ENCODE data around the gene DUS1L. TPM values are rescaled to one million over a fixed set of nuclear protein-coding genes. Genes with fewer than 3 reads are reported as not detected.

DUS1L gene
- total RNA-seq, 4 donors from 2014 or later: 73.6 to 207 (median 122) TPM

- Histone ChIP-seq H3K27ac (no peak overlapping the region), H3K4me3 (no peak overlapping the region), H3K27me3 (no peaks in the 10 kb centered on the region), H3K36me3 (no peaks in the 10 kb centered on the region), H3K4me1 (peaks cover 0 to 19% (median 10%) of the 10 kb centered on the region in 4 donors), H3K9me3 (no peaks in the 10 kb centered on the region)
- TF ChIP-seq CTCF (IDR thresholded peaks at IDR 0.05) (no peak), POLR2A (IDR thresholded peaks at IDR 0.05) (no peak)
- no peak for DNase-seq
Measured at GRCh38 chr17:82029391-82029790, 36.2 kb downstream of the DUS1L start.

- Histone ChIP-seq H3K4me3 (no peak overlapping the region), H3K36me3 (no peaks in the 10 kb centered on the region), H3K4me1 (peaks cover 2 to 20% (median 13%) of the 10 kb centered on the region in 4 donors), H3K9me3 (no peaks in the 10 kb centered on the region), H3K27me3 (no peaks in the 10 kb centered on the region), H3K27ac (no peak overlapping the region)
- no peak for DNase-seq
- TF ChIP-seq POLR2A (IDR thresholded peaks at IDR 0.05): no peak
- no peak for TF ChIP-seq CTCF (IDR thresholded peaks at IDR 0.05)
Measured at GRCh38 chr17:82028966-82029365, 36.6 kb downstream of the DUS1L start.

DNA sequence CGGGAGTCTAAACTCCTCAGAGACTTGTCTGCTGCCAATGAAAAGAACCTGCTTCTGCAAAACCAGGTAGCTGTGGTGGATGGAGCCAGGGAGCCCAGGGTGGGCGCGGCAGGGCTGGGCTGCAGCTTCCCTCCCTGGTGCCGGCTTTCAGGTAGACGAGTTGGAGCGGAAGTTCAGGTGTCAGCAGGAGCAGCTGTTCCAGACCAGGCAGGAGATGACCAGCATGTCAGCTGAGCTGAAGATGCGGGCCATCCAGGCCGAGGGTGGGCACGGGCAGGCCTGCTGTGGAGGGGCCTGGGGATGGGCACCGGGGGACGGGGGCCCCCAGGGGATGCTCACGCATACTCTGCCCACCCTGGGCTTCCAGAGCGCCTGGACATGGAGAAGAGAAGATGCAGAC lies 37.4 kb downstream of the DUS1L start:
- Histone ChIP-seq H3K27ac (no peak overlapping the region), H3K36me3 (no peaks in the 10 kb centered on the region), H3K4me3 (no peak overlapping the region), H3K4me1 (peaks cover 3 to 26% (median 15%) of the 10 kb centered on the region in 4 donors), H3K9me3 (no peaks in the 10 kb centered on the region), H3K27me3 (no peaks in the 10 kb centered on the region)
- no peak for DNase-seq
- TF ChIP-seq POLR2A (IDR thresholded peaks at IDR 0.05): no peak
- no peak for TF ChIP-seq CTCF (IDR thresholded peaks at IDR 0.05)

GRCh38 chr17:82025401-82026107 lies 40.0 kb downstream of the DUS1L start:
- Histone ChIP-seq H3K27ac (no peak overlapping the region), H3K9me3 (no peaks in the 10 kb centered on the region), H3K4me1 (peaks cover 3 to 31% (median 25%) of the 10 kb centered on the region in 4 donors), H3K36me3 (no peaks in the 10 kb centered on the region), H3K4me3 (no peak overlapping the region), H3K27me3 (no peaks in the 10 kb centered on the region)
- DNase-seq: no peak
- TF ChIP-seq POLR2A (IDR thresholded peaks at IDR 0.05): no peak
- no peak for TF ChIP-seq CTCF (IDR thresholded peaks at IDR 0.05)

DNA sequence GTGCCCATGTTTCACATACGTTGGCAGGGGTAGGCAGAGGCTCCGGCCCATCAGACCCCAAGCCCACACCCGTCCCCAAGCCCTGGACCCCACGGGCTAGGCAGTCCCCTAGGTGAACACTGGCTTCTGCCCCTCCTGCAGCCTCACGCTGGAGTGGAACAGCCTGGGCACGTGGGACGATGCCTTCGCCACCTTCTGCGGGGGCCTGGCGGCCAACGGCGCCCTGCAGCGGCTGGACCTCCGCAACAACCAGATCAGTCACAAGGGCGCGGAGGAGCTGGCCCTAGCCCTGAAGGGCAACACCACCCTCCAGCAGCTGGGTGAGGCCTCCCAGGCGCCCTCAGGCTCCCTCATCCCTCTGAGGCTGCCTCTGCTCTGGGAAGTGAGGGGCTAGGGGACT lies 40.7 kb downstream of the DUS1L start:
- Histone ChIP-seq H3K4me3 (no peak overlapping the region), H3K36me3 (no peaks in the 10 kb centered on the region)
- TF ChIP-seq POLR2A (IDR thresholded peaks at IDR 0.05): no peak
- TF ChIP-seq CTCF (IDR thresholded peaks at IDR 0.05): no peak

More for the DNA sequence above, 40.7 kb downstream of the DUS1L start:
- peaks cover 3 to 31% (median 19%) of the 10 kb centered on the region in 4 donors for H3K4me1 ChIP-seq
- no peaks in the 10 kb centered on the region for H3K9me3 ChIP-seq
- H3K27me3 ChIP-seq: no peaks in the 10 kb centered on the region
- no peak for DNase-seq
- H3K27ac ChIP-seq: no peak overlapping the region
